HepG2 (cell line): ENCODE results near the gene POLR1G. TPM values are rescaled to one million over a fixed set of nuclear protein-coding genes. Genes with fewer than 3 reads are reported as not detected.

Source experiments
- MAFG ChIP-seq: sonication (generic); formaldehyde crosslinking; IDR thresholded peaks from 2 replicates; pipeline ENCODE4 v1.5.1; 2020; ENCODE audit warnings: mild to moderate bottlenecking, missing genetic modification reagents
- ZFP62 ChIP-seq: sonication (generic); formaldehyde crosslinking; IDR thresholded peaks from 2 replicates; pipeline ENCODE4 v1.4.0; 2020; ENCODE audit warnings: missing genetic modification reagents
- ZNF101 ChIP-seq: sonication (generic); formaldehyde crosslinking; IDR thresholded peaks from 2 replicates; pipeline ENCODE4 v1.4.0; 2020; ENCODE audit warnings: mild to moderate bottlenecking, low read depth, missing genetic modification reagents, borderline replicate concordance
- ZNF329 ChIP-seq: sonication (generic); formaldehyde crosslinking; IDR thresholded peaks from 2 replicates; pipeline ENCODE4 v1.9.0; 2021; ENCODE audit warnings: low read depth, mild to moderate bottlenecking, missing genetic modification reagents
- ZNF562 ChIP-seq: sonication (generic); formaldehyde crosslinking; IDR thresholded peaks from 2 replicates; pipeline ENCODE4 v1.8.0; 2022; ENCODE audit warnings: missing genetic modification reagents, borderline replicate concordance
- polyA plus RNA-seq, 8 experiments: library from polyadenylated mRNA; depleted of rRNA in 3 of 8; stranded (reverse) in 7 of 8; unstranded in 1 of 8; fragments of >200 nt; fragmentation: Illumina TruSeq in 4 of 8; extraction: Trizol in 4 of 8; gene quantifications; 2 replicates each; pipeline versions ENCODE4 v1.2.1 to v1.2.3, GENCODE V29; 2011 to 2016; ENCODE audit warnings: low read depth in 4 of 8, missing spikeins in 1 of 8, mixed read lengths in 1 of 8; ENCODE audit not compliant: insufficient read depth in 1 of 8
- total RNA-seq, 5 experiments: library from RNA; depleted of rRNA; stranded (reverse); fragments of >200 nt; fragmentation: Illumina TruSeq; extraction: Trizol; gene quantifications; 2 replicates each; pipeline ENCODE4 v1.2.3, GENCODE V29; 2016; ENCODE audit warnings: low read depth in 1 of 5
- TF ChIP-seq, protein P1 (sequence below): sonication (generic); formaldehyde crosslinking; IDR thresholded peaks from 2 replicates; pipeline ENCODE4 v1.5.1; 2020; ENCODE audit warnings: mild to moderate bottlenecking, missing genetic modification reagents, moderate library complexity
- TF ChIP-seq, protein P2 (sequence below): sonication (generic); formaldehyde crosslinking; IDR thresholded peaks from 2 replicates; pipeline ENCODE4 v1.4.0; 2020; ENCODE audit warnings: missing genetic modification reagents
- TF ChIP-seq, protein P3 (sequence below): sonication (generic); formaldehyde crosslinking; IDR thresholded peaks from 2 replicates; pipeline ENCODE4 v1.5.0; 2020; ENCODE audit warnings: missing genetic modification reagents
- TF ChIP-seq, protein P4 (sequence below): sonication (generic); formaldehyde crosslinking; IDR thresholded peaks from 2 replicates; pipeline ENCODE4 v1.9.0; 2022; ENCODE audit warnings: low read depth, missing genetic modification reagents
- TF ChIP-seq, protein P5 (sequence below): sonication (generic); formaldehyde crosslinking; conservative IDR thresholded peaks from 2 replicates; pipeline ENCODE4 v1.4.0; 2020; ENCODE audit warnings: mild to moderate bottlenecking, missing genetic modification reagents, moderate library complexity
- TF ChIP-seq, protein P6 (sequence below): sonication (generic); formaldehyde crosslinking; IDR thresholded peaks from 2 replicates; pipeline ENCODE4 v1.8.1; 2023; ENCODE audit warnings: mild to moderate bottlenecking, missing genetic modification reagents, borderline replicate concordance

Gene POLR1G
- total and polyA plus RNA-seq, 2 of the 13 experiments (the other 11 are each of a cell fraction or from before 2014, with no cell fraction given): 3.5 to 20.8 TPM

DNA sequence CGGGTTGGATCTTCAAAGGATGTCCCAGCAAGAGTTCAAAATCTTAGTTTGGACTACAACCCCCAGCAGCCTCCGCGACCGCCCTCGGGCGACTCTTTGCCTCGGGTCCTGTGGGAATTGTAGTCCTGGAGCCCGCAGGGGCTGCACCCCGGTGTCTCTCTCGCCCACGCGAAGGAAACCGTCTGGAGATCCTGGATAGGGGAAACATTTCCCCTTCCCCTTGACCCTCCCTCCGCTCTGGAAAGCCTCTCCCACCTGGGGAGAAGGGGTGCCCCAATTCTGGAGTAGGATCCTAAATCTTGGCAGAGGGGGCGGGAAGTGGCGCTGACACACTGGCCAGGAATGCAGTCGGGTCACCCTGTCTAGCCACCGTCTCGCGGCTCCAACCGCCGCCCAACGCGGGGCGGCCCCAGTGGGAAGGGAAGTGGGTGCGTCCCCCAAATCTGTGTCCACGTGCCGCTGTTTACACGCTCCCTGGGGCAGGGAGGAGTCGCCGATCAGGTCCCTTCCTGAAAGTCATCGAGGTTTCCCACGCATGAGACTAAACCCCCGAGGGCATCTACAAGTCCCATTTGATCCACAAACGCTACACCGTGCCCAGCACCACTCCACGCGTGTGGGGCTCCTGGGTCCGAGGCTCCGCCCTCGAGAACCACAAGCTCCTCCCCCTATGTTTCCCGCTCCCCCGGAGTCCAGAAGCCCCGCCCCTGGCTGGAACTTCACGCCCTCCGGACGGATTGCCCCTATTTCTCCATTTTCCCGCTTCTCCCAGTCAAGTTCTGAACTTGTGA, 814 bp upstream of the POLR1G start (continued):
- TF ChIP-seq, protein P1, sequence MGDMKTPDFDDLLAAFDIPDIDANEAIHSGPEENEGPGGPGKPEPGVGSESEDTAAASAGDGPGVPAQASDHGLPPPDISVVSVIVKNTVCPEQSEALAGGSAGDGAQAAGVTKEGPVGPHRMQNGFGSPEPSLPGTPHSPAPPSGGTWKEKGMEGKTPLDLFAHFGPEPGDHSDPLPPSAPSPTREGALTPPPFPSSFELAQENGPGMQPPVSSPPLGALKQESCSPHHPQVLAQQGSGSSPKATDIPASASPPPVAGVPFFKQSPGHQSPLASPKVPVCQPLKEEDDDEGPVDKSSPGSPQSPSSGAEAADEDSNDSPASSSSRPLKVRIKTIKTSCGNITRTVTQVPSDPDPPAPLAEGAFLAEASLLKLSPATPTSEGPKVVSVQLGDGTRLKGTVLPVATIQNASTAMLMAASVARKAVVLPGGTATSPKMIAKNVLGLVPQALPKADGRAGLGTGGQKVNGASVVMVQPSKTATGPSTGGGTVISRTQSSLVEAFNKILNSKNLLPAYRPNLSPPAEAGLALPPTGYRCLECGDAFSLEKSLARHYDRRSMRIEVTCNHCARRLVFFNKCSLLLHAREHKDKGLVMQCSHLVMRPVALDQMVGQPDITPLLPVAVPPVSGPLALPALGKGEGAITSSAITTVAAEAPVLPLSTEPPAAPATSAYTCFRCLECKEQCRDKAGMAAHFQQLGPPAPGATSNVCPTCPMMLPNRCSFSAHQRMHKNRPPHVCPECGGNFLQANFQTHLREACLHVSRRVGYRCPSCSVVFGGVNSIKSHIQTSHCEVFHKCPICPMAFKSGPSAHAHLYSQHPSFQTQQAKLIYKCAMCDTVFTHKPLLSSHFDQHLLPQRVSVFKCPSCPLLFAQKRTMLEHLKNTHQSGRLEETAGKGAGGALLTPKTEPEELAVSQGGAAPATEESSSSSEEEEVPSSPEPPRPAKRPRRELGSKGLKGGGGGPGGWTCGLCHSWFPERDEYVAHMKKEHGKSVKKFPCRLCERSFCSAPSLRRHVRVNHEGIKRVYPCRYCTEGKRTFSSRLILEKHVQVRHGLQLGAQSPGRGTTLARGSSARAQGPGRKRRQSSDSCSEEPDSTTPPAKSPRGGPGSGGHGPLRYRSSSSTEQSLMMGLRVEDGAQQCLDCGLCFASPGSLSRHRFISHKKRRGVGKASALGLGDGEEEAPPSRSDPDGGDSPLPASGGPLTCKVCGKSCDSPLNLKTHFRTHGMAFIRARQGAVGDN (CRISPR knock-in tag): no peak; the same call in 1 of the 2 replicates
- TF ChIP-seq, protein P2, sequence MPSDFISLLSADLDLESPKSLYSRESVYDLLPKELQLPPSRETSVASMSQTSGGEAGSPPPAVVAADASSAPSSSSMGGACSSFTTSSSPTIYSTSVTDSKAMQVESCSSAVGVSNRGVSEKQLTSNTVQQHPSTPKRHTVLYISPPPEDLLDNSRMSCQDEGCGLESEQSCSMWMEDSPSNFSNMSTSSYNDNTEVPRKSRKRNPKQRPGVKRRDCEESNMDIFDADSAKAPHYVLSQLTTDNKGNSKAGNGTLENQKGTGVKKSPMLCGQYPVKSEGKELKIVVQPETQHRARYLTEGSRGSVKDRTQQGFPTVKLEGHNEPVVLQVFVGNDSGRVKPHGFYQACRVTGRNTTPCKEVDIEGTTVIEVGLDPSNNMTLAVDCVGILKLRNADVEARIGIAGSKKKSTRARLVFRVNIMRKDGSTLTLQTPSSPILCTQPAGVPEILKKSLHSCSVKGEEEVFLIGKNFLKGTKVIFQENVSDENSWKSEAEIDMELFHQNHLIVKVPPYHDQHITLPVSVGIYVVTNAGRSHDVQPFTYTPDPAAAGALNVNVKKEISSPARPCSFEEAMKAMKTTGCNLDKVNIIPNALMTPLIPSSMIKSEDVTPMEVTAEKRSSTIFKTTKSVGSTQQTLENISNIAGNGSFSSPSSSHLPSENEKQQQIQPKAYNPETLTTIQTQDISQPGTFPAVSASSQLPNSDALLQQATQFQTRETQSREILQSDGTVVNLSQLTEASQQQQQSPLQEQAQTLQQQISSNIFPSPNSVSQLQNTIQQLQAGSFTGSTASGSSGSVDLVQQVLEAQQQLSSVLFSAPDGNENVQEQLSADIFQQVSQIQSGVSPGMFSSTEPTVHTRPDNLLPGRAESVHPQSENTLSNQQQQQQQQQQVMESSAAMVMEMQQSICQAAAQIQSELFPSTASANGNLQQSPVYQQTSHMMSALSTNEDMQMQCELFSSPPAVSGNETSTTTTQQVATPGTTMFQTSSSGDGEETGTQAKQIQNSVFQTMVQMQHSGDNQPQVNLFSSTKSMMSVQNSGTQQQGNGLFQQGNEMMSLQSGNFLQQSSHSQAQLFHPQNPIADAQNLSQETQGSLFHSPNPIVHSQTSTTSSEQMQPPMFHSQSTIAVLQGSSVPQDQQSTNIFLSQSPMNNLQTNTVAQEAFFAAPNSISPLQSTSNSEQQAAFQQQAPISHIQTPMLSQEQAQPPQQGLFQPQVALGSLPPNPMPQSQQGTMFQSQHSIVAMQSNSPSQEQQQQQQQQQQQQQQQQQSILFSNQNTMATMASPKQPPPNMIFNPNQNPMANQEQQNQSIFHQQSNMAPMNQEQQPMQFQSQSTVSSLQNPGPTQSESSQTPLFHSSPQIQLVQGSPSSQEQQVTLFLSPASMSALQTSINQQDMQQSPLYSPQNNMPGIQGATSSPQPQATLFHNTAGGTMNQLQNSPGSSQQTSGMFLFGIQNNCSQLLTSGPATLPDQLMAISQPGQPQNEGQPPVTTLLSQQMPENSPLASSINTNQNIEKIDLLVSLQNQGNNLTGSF (CRISPR knock-in tag): no peak
- TF ChIP-seq, protein P3, sequence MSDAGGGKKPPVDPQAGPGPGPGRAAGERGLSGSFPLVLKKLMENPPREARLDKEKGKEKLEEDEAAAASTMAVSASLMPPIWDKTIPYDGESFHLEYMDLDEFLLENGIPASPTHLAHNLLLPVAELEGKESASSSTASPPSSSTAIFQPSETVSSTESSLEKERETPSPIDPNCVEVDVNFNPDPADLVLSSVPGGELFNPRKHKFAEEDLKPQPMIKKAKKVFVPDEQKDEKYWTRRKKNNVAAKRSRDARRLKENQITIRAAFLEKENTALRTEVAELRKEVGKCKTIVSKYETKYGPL (CRISPR knock-in tag): no peak
- TF ChIP-seq MAFG (CRISPR knock-in tag) (no peak), ZNF329 (CRISPR knock-in tag) (no peak), ZFP62 (CRISPR knock-in tag) (no peak), ZNF562 (CRISPR knock-in tag) (no peak), ZNF101 (CRISPR knock-in tag) (no peak)
- TF ChIP-seq, protein P4, sequence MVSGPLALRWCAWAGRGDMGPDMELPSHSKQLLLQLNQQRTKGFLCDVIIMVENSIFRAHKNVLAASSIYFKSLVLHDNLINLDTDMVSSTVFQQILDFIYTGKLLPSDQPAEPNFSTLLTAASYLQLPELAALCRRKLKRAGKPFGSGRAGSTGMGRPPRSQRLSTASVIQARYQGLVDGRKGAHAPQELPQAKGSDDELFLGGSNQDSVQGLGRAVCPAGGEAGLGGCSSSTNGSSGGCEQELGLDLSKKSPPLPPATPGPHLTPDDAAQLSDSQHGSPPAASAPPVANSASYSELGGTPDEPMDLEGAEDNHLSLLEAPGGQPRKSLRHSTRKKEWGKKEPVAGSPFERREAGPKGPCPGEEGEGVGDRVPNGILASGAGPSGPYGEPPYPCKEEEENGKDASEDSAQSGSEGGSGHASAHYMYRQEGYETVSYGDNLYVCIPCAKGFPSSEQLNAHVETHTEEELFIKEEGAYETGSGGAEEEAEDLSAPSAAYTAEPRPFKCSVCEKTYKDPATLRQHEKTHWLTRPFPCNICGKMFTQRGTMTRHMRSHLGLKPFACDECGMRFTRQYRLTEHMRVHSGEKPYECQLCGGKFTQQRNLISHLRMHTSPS (CRISPR knock-in tag): no peak
- TF ChIP-seq, protein P5, sequence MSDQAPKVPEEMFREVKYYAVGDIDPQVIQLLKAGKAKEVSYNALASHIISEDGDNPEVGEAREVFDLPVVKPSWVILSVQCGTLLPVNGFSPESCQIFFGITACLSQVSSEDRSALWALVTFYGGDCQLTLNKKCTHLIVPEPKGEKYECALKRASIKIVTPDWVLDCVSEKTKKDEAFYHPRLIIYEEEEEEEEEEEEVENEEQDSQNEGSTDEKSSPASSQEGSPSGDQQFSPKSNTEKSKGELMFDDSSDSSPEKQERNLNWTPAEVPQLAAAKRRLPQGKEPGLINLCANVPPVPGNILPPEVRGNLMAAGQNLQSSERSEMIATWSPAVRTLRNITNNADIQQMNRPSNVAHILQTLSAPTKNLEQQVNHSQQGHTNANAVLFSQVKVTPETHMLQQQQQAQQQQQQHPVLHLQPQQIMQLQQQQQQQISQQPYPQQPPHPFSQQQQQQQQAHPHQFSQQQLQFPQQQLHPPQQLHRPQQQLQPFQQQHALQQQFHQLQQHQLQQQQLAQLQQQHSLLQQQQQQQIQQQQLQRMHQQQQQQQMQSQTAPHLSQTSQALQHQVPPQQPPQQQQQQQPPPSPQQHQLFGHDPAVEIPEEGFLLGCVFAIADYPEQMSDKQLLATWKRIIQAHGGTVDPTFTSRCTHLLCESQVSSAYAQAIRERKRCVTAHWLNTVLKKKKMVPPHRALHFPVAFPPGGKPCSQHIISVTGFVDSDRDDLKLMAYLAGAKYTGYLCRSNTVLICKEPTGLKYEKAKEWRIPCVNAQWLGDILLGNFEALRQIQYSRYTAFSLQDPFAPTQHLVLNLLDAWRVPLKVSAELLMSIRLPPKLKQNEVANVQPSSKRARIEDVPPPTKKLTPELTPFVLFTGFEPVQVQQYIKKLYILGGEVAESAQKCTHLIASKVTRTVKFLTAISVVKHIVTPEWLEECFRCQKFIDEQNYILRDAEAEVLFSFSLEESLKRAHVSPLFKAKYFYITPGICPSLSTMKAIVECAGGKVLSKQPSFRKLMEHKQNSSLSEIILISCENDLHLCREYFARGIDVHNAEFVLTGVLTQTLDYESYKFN: no peak
- TF ChIP-seq, protein P6, sequence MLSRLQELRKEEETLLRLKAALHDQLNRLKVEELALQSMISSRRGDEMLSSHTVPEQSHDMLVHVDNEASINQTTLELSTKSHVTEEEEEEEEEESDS (CRISPR knock-in tag): no peak
